HepG2 (cell line): Measurements from ENCODE around the gene PDLIM4.

Experiments used
- ATF1 ChIP-seq: IDR thresholded peaks from 2 replicates; pipeline ENCODE4 v1.6.1; 2016; ENCODE audit warnings: mild to moderate bottlenecking, control low read depth
- BRF2 ChIP-seq: sonication (generic); formaldehyde crosslinking; IDR thresholded peaks from 2 replicates; pipeline ENCODE4 v1.8.1; 2022; ENCODE audit warnings: mild to moderate bottlenecking, missing genetic modification reagents
- POLR2AphosphoS5 ChIP-seq: IDR thresholded peaks from 2 replicates; pipeline ENCODE4 v1.6.1; 2012; ENCODE audit warnings: low read depth, low read length
- PRDM15 ChIP-seq: sonication (generic); formaldehyde crosslinking; IDR thresholded peaks from 2 replicates; pipeline ENCODE4 v1.4.0; 2020; ENCODE audit warnings: missing genetic modification reagents
- RAD21 ChIP-seq: fragments of 450-650 bp; formaldehyde crosslinking; IDR thresholded peaks from 2 replicates; pipeline ENCODE4 v1.5.0; 2020; ENCODE audit warnings: mild to moderate bottlenecking
- SRF ChIP-seq: IDR thresholded peaks from 2 replicates; pipeline ENCODE4 v1.6.1; 2011; ENCODE audit warnings: mild to moderate bottlenecking, low read depth, low read length, moderate library complexity
- USF2 ChIP-seq, 2 experiments: sonication (generic) in 1 of 2; formaldehyde crosslinking in 1 of 2; IDR thresholded peaks; 2 replicates each; pipeline versions ENCODE4 v1.5.1 to v1.6.1; 2011 to 2020; ENCODE audit warnings: borderline replicate concordance in 1 of 2, low read depth in 1 of 2, low read length in 1 of 2, mild to moderate bottlenecking in 1 of 2, missing genetic modification reagents in 1 of 2, moderate library complexity in 1 of 2
- ZBTB33 ChIP-seq: sonication (generic); formaldehyde crosslinking; IDR thresholded peaks from 2 replicates; pipeline ENCODE4 v1.4.0; 2020; ENCODE audit warnings: missing genetic modification reagents
- ZNF615 ChIP-seq: sonication (generic); formaldehyde crosslinking; IDR thresholded peaks from 2 replicates; pipeline ENCODE4 v1.5.0; 2020; ENCODE audit warnings: mild to moderate bottlenecking, missing genetic modification reagents, borderline replicate concordance
- ZZZ3 ChIP-seq: sonication (generic); formaldehyde crosslinking; IDR thresholded peaks from 2 replicates; pipeline ENCODE4 v1.4.0; 2020; ENCODE audit warnings: missing genetic modification reagents, mild to moderate bottlenecking, borderline replicate concordance

- no peak for TF ChIP-seq RAD21 (CRISPR knock-in tag)
- TF ChIP-seq ATF1 (CRISPR knock-in tag), result no peak
- no peak for TF ChIP-seq POLR2AphosphoS5
- TF ChIP-seq PRDM15 (CRISPR knock-in tag), result no peak
- no peak for TF ChIP-seq USF2 (IDR thresholded peaks at IDR 0.05; ENCODE audit: low read depth, low read length)
- TF ChIP-seq USF2 (CRISPR knock-in tag; IDR thresholded peaks at IDR 0.05; ENCODE audit: borderline replicate concordance), result no peak
- no peak for TF ChIP-seq SRF
- no peak for TF ChIP-seq ZBTB33 (CRISPR knock-in tag)
- TF ChIP-seq BRF2, result no peak
- no peak for TF ChIP-seq ZZZ3 (CRISPR knock-in tag)
- no peak for TF ChIP-seq ZNF615 (CRISPR knock-in tag)
These were observed 3.0 kb upstream of the PDLIM4 start for GRCh38 chr5:132254321-132254977.
